A673 (cell line): Measurements from ENCODE around the gene KCNK3.

Source experiments
- EZH2 ChIP-seq: fragments of 200-600 bp; sonication (generic); IDR thresholded peaks from 2 replicates; pipeline ENCODE4 v1.6.1; 2017; ENCODE audit warnings: borderline replicate concordance, low read depth, mild to moderate bottlenecking, mixed read lengths, antibody characterized with exemption, low read length; ENCODE audit not compliant: poor library complexity, severe bottlenecking
- TF ChIP-seq, protein P1 (sequence below): fragments of 300-800, 200-600 bp; sonication (generic); conservative IDR thresholded peaks from 2 replicates; pipeline ENCODE4 v1.5.1; 2017; ENCODE audit warnings: low read depth, mild to moderate bottlenecking, antibody characterized with exemption, low read length, moderate library complexity, mixed read lengths

DNA sequence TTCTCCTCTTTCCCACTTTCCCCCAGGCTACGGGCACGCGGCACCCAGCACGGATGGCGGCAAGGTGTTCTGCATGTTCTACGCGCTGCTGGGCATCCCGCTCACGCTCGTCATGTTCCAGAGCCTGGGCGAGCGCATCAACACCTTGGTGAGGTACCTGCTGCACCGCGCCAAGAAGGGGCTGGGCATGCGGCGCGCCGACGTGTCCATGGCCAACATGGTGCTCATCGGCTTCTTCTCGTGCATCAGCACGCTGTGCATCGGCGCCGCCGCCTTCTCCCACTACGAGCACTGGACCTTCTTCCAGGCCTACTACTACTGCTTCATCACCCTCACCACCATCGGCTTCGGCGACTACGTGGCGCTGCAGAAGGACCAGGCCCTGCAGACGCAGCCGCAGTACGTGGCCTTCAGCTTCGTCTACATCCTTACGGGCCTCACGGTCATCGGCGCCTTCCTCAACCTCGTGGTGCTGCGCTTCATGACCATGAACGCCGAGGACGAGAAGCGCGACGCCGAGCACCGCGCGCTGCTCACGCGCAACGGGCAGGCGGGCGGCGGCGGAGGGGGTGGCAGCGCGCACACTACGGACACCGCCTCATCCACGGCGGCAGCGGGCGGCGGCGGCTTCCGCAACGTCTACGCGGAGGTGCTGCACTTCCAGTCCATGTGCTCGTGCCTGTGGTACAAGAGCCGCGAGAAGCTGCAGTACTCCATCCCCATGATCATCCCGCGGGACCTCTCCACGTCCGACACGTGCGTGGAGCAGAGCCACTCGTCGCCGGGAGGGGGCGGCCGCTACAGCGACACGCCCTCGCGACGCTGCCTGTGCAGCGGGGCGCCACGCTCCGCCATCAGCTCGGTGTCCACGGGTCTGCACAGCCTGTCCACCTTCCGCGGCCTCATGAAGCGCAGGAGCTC lies 35.4 kb downstream of the KCNK3 start:
- TF ChIP-seq, protein P1, sequence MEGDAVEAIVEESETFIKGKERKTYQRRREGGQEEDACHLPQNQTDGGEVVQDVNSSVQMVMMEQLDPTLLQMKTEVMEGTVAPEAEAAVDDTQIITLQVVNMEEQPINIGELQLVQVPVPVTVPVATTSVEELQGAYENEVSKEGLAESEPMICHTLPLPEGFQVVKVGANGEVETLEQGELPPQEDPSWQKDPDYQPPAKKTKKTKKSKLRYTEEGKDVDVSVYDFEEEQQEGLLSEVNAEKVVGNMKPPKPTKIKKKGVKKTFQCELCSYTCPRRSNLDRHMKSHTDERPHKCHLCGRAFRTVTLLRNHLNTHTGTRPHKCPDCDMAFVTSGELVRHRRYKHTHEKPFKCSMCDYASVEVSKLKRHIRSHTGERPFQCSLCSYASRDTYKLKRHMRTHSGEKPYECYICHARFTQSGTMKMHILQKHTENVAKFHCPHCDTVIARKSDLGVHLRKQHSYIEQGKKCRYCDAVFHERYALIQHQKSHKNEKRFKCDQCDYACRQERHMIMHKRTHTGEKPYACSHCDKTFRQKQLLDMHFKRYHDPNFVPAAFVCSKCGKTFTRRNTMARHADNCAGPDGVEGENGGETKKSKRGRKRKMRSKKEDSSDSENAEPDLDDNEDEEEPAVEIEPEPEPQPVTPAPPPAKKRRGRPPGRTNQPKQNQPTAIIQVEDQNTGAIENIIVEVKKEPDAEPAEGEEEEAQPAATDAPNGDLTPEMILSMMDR = no peak
- TF ChIP-seq EZH2 = no peak
